K562 (cell line): ENCODE data around the gene ZNF646. TPM values are rescaled to one million over a fixed set of nuclear protein-coding genes. Genes with fewer than 3 reads are reported as not detected.

ENCODE experiments used
- BRD4 ChIP-seq: fragments of 200-600 bp; sonication (generic); IDR thresholded peaks from 2 replicates; pipeline ENCODE4 v1.6.1; 2017; ENCODE audit warnings: inconsistent platforms
- CBX1 ChIP-seq: sonication (generic); IDR thresholded peaks from 2 replicates; pipeline ENCODE4 v1.6.1; 2016; ENCODE audit warnings: antibody characterized with exemption, low read depth, mild to moderate bottlenecking
- CHD2 ChIP-seq: IDR thresholded peaks from 2 replicates; pipeline ENCODE4 v1.6.1; 2011; ENCODE audit warnings: low read depth, low read length
- E2F1 ChIP-seq: sonication (generic); formaldehyde crosslinking; IDR thresholded peaks from 2 replicates; pipeline ENCODE4 v1.8.1; 2023; ENCODE audit warnings: mild to moderate bottlenecking, missing genetic modification reagents, moderate library complexity
- FOXA1 ChIP-seq: fragments of 450-650 bp; IDR thresholded peaks from 2 replicates; pipeline ENCODE4 v1.6.1; 2016; ENCODE audit warnings: mild to moderate bottlenecking, borderline replicate concordance
- HINFP ChIP-seq: fragments of 450-650 bp; conservative IDR thresholded peaks from 2 replicates; pipeline ENCODE4 v1.6.1; 2016; ENCODE audit warnings: missing genetic modification characterization, low read depth, mild to moderate bottlenecking, control low read depth, missing compliant biosample characterization
- HLTF ChIP-seq: fragments of 450-650 bp; IDR thresholded peaks from 2 replicates; pipeline ENCODE4 v1.6.1; 2016
- IFI16 ChIP-seq: fragments of 250-450 bp; sonication (Bioruptor Pico); IDR thresholded peaks from 2 replicates; pipeline ENCODE4 v2.1.2; 2022; ENCODE audit warnings: mild to moderate bottlenecking, inconsistent platforms
- KLF10 ChIP-seq: fragments of 250-450 bp; sonication (Bioruptor Pico); IDR thresholded peaks from 2 replicates; pipeline ENCODE4 v1.6.1; 2021; ENCODE audit warnings: matching md5 sums
- NFYB ChIP-seq: IDR thresholded peaks from 2 replicates; pipeline ENCODE4 v1.6.1; 2011; ENCODE audit warnings: mild to moderate bottlenecking, moderate library complexity; ENCODE audit not compliant: insufficient read length; ENCODE audit errors: extremely low read depth
- RERE ChIP-seq: sonication (generic); formaldehyde crosslinking; IDR thresholded peaks from 2 replicates; pipeline ENCODE4 v1.8.0; 2023; ENCODE audit warnings: missing genetic modification reagents, mild to moderate bottlenecking, borderline replicate concordance
- SAFB2 ChIP-seq: fragments of 200-400 bp; formaldehyde crosslinking; IDR thresholded peaks from 2 replicates; pipeline ENCODE4 v1.6.1; 2018; ENCODE audit warnings: borderline replicate concordance, low read length, low read depth, moderate library complexity; ENCODE audit not compliant: severe bottlenecking
- UBTF ChIP-seq, 2 experiments: IDR thresholded peaks; 2 replicates each; pipeline ENCODE4 v1.6.1; 2012; ENCODE audit warnings: improper control_type of control experiment in 2 of 2, low read depth in 2 of 2, low read length in 2 of 2, borderline replicate concordance in 1 of 2
- ZNF184 ChIP-seq: sonication (generic); formaldehyde crosslinking; IDR thresholded peaks from 2 replicates; pipeline ENCODE4 v1.5.0; 2020; ENCODE audit warnings: missing genetic modification reagents
- ZNF217 ChIP-seq: sonication (generic); formaldehyde crosslinking; IDR thresholded peaks from 2 replicates; pipeline ENCODE4 v1.8.0; 2022; ENCODE audit warnings: mild to moderate bottlenecking, missing genetic modification reagents
- ZNF561 ChIP-seq: fragments of 450-650 bp; formaldehyde crosslinking; conservative IDR thresholded peaks from 2 replicates; pipeline ENCODE4 v1.4.0; 2020; ENCODE audit warnings: mild to moderate bottlenecking, moderate library complexity
- polyA plus RNA-seq, 8 experiments: library from polyadenylated mRNA; depleted of rRNA in 4 of 8; stranded (reverse) in 5 of 8; unstranded in 3 of 8; fragments of >200 nt; fragmentation: Nextera tagmentation in 2 of 8; fragmentation: Illumina TruSeq in 1 of 8; extraction: Ambion mirVana in 2 of 8; extraction: Trizol in 1 of 8; gene quantifications; 2 replicates each; pipeline versions ENCODE4 v1.2.1 to v1.2.3, GENCODE V29; 2011 to 2014; ENCODE audit warnings: inconsistent platforms in 1 of 8, missing spikeins in 1 of 8
- total RNA-seq, 7 experiments: library from RNA; depleted of rRNA in 6 of 7; stranded (reverse); fragments of >200 nt in 6 of 7; fragmentation: Illumina TruSeq in 2 of 7; extraction: Trizol in 2 of 7; gene quantifications; 2 replicates each; pipeline versions ENCODE4 v1.2.1 to v1.2.3, GENCODE V29; 2011 to 2021; ENCODE audit warnings: low replicate concordance in 1 of 7

Gene ZNF646
- total and polyA plus RNA-seq, 9 of the 15 experiments (the other 6 are each of a cell fraction or from before 2014, with no cell fraction given) = 0.08 to 20.6 (median 8.0) TPM

GRCh38 chr16:31108035-31108793 is 34.0 kb downstream of the ZNF646 start, which contains the start of gene BCKDK (continued):
- TF ChIP-seq FOXA1 (no peak), IFI16 (CRISPR knock-in tag) (no peak), ZNF561 (CRISPR knock-in tag) (no peak), CBX1 (0 out of 2 replicates have a peak, but pooled peaks have one; percentile 25), KLF10 (no peak), UBTF (IDR thresholded peaks at IDR 0.05; ENCODE audit: borderline replicate concordance in 1 of 2, low read depth in 2 of 2, low read length in 2 of 2) (no peak; a peak in 1 of 4 replicates), ZNF184 (CRISPR knock-in tag) (no peak), HINFP (tag) (no peak), ZNF217 (no peak), NFYB (no peak), RERE (CRISPR knock-in tag) (no peak), HLTF (no peak), E2F1 (no peak), BRD4 (no peak), CHD2 (no peak), SAFB2 (no peak)
